ENCODE results near the gene EHBP1L1.

The EHBP1L1 gene

DNA sequence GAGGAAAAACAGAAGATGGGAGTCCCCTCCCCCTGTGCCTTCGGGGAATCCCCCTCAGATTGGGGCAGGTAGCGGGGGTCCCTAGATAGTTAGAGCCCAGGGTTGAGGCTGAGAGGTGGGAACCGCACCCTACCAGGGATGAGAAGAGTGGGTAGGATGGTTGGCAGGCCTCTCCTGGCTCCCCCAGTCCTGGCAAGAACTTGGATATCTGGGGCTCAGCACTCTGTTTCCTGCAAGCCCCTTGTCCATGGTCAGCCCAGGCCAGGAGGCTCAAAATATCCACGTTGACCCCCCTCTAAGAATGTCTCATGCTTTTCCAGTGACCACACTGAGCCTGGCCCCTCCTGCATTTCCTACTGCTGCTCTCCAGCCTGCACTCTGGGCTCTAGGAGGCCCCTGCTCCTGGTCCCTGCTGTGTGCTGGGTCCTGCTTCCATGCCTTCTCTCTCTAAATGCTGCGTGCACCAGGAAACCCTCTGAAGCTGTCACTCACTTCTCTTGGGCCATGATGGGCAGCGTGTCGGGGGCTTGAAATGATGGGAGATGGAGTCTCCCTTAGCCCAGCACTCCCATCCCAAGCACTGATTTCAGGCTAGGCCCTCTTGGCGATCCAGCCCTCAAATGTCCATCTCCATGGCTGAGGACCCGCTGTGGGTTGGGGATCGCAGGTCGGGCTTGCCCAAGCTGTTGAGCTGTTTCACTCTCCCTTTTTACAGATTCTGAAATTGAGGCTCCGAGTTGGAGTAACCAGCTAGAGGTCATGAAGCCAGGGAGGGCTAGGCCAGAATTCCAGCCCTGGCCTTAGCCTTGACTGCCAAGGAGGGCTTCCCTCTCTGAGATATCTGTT lies 36.1 kb downstream of the EHBP1L1 start:
- H3K9me3 ChIP-seq (ENCODE audit: control insufficient read depth, insufficient read depth, low read length) = no peaks in the 10 kb centered on the region
- H3K36me3 ChIP-seq (ENCODE audit: insufficient read depth, low read length) = peaks cover 3% of the 10 kb centered on the region; the same call in 1 of the 2 replicates
- H3K4me1 ChIP-seq (ENCODE audit: insufficient read depth, low read length) = peaks cover 12% of the 10 kb centered on the region; the same call in 1 of the 2 replicates
- H3K9ac ChIP-seq (ENCODE audit: low read depth, low read length) = no peak overlapping the region

DNA sequence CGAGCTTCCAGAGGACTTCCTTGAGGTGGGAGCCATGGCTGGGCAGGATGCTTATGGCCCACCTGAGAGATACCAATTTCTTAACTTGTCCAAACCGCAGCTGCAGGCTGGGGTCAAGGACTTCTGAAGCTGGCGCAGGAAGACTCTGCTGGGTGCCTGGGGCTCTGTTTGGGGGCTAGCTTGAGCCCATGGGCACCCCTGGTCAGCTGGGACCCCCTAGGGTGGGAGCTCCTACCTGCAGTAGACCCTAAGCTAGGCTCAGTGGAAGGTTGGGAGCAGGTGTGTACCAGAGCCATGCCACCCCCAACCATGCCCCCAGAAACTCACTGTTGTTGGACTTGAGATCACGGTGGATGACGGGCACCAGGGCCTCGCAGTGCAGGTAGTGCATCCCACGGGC lies 36.8 kb downstream of the EHBP1L1 start:
- Histone ChIP-seq H3K4me1 (ENCODE audit: insufficient read depth, low read length) (peaks cover 12% of the 10 kb centered on the region; the same call in 1 of the 2 replicates), H3K36me3 (ENCODE audit: insufficient read depth, low read length) (peaks cover 7% of the 10 kb centered on the region; the same call in 1 of the 2 replicates), H3K9ac (ENCODE audit: low read depth, low read length) (no peak overlapping the region), H3K9me3 (ENCODE audit: control insufficient read depth, insufficient read depth, low read length) (no peaks in the 10 kb centered on the region)

DNA sequence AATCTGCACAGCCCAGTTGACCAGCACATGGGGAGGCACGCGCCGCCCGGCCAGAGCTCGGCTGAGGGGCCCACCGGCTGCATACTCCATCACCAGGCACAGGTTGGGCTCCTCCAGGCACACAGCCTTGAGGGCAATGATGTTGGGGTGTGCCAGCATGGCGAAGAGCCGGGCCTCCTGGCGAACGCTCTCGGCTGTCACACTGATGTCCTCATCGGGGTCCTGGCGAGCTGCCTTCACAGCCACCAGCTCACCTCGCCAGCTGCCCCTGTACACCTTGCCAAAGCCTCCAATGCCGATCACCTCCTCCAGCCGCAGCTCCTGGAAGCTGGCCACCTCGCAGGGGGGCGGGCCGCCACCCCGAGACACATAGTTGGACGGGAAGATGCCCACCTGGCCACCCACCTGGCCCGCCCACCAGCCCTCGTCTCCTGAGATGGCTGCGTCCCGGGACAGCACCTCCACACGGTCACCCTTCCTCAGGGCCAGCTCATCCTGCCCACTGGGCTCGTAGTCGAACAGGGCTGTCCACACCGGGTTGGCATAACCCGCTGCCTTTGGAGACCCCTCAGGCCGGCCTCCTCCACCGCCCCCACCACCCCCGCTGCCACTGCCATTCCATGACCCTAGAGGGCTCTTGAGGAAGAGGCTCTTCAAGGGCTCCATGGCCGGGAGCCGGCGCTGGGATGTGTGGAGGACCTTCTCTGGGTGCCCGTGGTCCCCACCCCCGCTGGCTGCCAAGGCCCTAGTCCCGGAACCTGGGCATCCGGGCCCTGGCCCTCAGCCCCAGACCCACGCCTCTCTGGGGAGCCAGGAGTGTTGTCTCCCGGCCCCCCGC lies 37.5 kb downstream of the EHBP1L1 start:
- peak overlapping the region; percentile 84 for H3K9ac ChIP-seq (ENCODE audit: low read depth, low read length)
- H3K9me3 ChIP-seq (ENCODE audit: control insufficient read depth, insufficient read depth, low read length) = no peaks in the 10 kb centered on the region
- H3K36me3 ChIP-seq (ENCODE audit: insufficient read depth, low read length) = peaks cover 11% of the 10 kb centered on the region; the same call in 1 of the 2 replicates
- peaks cover 12% of the 10 kb centered on the region; the same call in 1 of the 2 replicates for H3K4me1 ChIP-seq (ENCODE audit: insufficient read depth, low read length)

DNA sequence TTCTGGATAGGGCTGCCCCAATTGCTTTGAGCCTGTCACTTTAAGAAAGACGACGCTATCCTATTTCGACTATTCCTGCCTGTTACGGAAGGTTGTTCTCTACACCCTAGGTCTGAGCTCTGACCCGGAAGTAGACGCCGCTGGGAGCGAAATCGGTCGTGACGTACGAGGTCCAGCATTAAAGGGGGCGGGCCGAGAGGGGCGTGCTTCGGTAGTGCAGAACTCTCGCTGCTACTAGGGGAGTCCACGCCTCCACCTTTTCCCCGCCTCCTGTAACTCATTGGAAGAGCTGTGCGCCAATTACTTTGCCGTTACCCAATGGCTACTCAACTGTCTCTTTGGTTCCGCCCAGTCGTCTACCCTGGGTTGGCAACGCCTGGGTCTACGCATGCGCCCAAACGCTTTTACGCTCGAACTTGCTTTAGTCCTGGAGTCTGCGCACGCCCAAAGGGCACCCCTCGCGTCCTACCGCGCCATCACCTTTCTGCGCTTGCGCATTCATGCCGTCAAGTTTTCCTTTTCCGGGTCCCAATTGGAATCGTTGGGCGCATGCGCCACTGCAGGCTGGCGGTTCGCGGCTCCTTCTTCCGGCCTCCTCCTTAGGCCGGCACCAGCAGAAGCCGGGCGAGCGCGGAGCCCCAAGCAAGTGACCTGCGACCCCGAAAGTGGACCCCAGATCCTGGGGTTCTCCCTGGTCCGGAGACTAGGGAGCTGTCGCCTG lies 39.5 kb downstream of the EHBP1L1 start, which contains the start of gene PCNX3:
PCNX3 (plus strand) TSS at position 548 of the 721 bp plus-strand sequence. CDS start 536 bp downstream, outside the sequence.
- Histone ChIP-seq H3K9ac (ENCODE audit: low read depth, low read length) (peak within 1 kb of the TSS; percentile 84), H3K9me3 (ENCODE audit: control insufficient read depth, insufficient read depth, low read length) (no peaks in the 10 kb centered on the region), H3K36me3 (ENCODE audit: insufficient read depth, low read length) (peaks cover 8% of the 10 kb centered on the region; the same call in 1 of the 2 replicates), H3K4me1 (ENCODE audit: insufficient read depth, low read length) (peaks cover 12% of the 10 kb centered on the region; the same call in 1 of the 2 replicates)

DNA sequence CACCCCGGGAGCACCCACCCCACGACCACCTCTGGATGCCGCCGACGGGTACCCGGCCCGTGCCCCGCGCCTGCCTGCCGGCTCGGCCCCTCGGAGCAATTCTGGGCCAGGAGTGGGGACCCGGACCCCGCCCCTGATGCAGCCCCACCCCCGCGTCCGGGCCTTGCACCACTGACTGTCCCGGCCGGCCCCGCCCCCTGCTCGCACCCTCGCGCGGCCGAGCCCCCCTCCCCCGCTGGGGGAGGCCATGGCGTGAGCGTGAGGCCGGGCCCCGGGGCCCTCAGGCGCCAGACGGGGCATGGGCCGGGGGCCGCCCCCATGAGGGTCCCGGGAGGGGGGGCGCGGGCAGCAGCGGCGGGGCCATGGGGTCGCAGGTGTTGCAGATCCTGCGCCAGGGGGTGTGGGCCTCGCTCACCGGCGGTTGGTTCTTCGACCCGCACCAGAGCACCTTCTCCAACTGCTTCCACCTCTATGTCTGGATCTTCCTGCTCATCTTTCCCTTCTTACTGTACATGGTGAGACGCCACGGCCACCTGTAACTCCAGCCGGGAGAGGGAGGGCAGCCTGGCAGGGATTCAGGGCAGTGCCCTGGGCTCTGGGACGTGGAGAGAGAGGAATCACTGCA lies 40.2 kb downstream of the EHBP1L1 start:
- Histone ChIP-seq H3K9me3 (ENCODE audit: control insufficient read depth, insufficient read depth, low read length) (no peaks in the 10 kb centered on the region), H3K9ac (ENCODE audit: low read depth, low read length) (peak overlapping the region; percentile 68), H3K4me1 (ENCODE audit: insufficient read depth, low read length) (peaks cover 12% of the 10 kb centered on the region; the same call in 1 of the 2 replicates), H3K36me3 (ENCODE audit: insufficient read depth, low read length) (peaks cover 8% of the 10 kb centered on the region; the same call in 1 of the 2 replicates)

DNA sequence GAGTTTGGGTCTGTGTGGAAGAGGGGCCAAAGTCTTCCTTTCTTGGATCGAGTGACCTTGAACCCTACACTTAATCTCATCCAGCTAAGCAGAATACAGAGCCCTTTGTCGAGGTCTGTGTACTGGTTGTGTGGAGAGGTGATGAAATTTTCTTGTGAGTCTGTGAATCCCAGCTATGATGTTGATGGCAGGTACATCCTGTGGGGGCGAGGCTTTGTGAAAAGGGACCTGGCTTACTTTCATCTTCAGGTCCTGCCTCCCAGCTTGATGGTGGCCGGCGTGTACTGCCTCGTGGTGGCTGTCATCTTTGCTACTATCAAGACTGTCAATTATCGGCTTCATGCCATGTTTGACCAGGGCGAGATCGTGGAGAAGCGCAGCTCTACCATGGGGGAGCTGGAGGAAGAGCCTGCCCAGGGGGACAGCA lies 40.7 kb downstream of the EHBP1L1 start:
- Histone ChIP-seq H3K36me3 (ENCODE audit: insufficient read depth, low read length) (peaks cover 10% of the 10 kb centered on the region; the same call in 1 of the 2 replicates), H3K9ac (ENCODE audit: low read depth, low read length) (peak overlapping the region; percentile 68; the same call in 1 of the 2 replicates), H3K9me3 (ENCODE audit: control insufficient read depth, insufficient read depth, low read length) (no peaks in the 10 kb centered on the region), H3K4me1 (ENCODE audit: insufficient read depth, low read length) (peaks cover 12% of the 10 kb centered on the region; the same call in 1 of the 2 replicates)

DNA sequence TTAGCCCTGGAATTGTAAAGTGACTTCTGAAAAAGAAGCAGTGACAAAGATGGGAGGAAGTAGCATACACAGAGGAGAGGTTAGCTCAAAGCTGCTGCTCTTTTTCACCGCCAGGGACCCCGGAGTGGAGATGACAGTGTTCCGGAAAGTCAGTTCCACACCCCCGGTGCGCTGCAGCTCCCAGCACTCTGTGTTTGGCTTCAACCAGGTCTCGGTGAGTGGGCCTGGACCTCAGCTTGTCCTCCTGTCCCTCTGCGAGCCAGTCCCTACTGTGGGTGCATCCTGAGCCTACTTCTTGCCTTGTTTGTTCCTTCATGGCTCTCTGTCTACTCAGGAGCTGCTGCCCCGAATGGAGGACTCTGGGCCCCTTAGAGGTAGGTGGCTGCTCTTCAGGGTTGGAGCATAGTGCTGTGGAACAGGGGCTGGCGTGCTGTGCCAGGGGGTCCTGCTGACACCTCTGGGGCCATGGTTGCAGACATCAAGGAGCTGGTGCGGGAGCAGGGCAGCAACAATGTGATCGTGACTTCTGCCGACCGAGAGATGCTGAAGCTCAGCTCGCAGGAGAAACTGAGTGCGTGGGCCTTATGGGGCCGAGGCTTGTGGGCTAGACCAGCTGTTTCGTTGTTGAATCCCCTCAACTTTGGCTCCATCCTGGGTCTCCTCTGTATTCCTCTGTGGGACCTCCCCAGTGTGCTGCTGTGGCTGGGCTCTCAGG lies 41.4 kb downstream of the EHBP1L1 start:
- Histone ChIP-seq H3K9me3 (ENCODE audit: control insufficient read depth, insufficient read depth, low read length) (no peaks in the 10 kb centered on the region), H3K9ac (ENCODE audit: low read depth, low read length) (no peak overlapping the region), H3K4me1 (ENCODE audit: insufficient read depth, low read length) (peaks cover 5% of the 10 kb centered on the region; the same call in 1 of the 2 replicates), H3K36me3 (ENCODE audit: insufficient read depth, low read length) (peaks cover 15% of the 10 kb centered on the region)

DNA sequence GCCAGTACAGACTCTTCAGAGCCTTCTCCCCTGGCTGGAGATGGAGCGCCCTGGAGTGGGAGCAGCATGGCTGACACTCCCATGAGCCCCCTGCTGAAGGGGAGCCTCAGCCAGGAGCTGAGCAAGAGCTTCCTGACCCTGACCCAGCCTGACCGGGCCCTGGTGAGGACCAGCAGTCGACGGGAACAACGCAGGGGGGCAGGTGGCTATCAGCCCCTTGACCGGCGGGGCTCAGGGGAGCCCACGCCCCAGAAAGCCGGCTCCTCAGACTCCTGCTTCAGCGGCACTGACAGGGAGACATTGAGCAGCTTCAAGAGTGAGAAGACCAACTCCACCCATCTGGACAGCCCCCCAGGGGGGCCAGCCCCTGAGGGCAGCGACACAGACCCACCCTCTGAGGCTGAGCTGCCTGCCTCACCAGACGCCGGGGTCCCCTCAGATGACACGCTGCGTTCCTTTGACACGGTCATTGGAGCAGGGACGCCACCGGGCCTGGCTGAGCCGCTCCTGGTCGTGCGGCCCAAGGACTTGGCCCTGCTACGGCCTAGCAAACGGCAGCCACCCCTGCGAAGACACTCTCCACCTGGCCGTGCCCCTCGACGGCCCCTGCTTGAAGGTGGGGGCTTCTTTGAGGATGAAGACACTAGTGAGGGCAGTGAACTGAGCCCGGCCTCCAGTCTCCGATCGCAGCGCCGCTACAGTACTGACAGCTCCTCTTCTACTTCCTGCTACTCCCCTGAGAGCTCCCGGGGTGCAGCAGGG lies 42.3 kb downstream of the EHBP1L1 start:
- peaks cover 16% of the 10 kb centered on the region for H3K36me3 ChIP-seq (ENCODE audit: insufficient read depth, low read length)

DNA sequence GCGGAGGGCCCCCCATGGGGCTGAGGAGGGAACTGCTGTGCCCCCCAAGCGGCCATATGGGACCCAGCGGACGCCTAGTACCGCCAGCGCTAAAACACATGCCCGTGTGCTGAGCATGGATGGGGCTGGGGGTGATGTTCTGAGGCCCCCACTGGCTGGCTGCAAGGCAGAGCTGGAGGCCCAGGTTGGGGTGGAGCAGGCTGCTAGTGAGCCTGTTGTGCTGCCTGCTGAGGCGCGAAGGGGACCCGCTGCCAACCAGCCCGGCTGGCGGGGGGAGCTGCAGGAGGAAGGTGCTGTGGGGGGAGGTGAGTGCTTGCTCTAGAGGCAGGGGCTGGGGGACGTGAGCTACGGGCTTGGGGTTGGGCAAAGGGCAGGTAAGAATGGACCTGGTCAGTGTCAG lies 42.9 kb downstream of the EHBP1L1 start:
- H3K9me3 ChIP-seq (ENCODE audit: control insufficient read depth, insufficient read depth, low read length) = no peaks in the 10 kb centered on the region
- H3K9ac ChIP-seq (ENCODE audit: low read depth, low read length) = no peak overlapping the region
- no peaks in the 10 kb centered on the region for H3K4me1 ChIP-seq (ENCODE audit: insufficient read depth, low read length)
- H3K36me3 ChIP-seq (ENCODE audit: insufficient read depth, low read length) = peaks cover 16% of the 10 kb centered on the region

More for the DNA sequence above, 42.3 kb downstream of the EHBP1L1 start:
- no peaks in the 10 kb centered on the region for H3K9me3 ChIP-seq (ENCODE audit: control insufficient read depth, insufficient read depth, low read length)
- no peak overlapping the region for H3K9ac ChIP-seq (ENCODE audit: low read depth, low read length)
- H3K4me1 ChIP-seq (ENCODE audit: insufficient read depth, low read length) = no peaks in the 10 kb centered on the region

DNA sequence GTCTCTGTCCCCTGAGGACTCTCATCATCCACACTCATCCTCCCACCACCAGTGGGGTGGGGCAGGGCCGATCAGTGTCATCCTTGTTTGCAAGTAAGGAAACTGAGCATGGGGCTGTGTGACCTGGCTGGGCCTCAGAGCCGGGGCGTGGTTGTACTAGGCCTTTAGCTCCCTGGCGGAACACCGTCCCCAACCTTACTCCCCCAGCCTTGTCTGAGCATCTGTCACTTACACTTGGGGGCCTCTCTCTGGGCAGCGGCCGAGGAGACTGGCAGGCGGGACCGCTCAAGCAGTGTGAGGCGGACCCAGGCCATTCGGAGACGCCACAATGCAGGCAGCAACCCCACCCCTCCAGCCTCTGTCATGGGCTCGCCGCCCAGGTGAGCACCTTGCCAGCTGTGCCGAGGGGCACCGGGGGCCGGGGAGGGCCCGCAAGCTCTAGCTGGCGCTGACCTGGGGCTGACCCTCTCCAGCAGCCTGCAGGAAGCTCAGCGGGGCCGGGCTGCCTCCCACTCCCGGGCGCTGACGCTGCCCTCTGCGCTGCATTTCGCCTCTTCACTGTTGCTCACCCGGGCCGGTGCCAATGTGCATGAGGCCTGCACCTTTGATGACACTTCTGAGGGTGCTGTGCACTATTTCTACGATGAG lies 43.6 kb downstream of the EHBP1L1 start:
- Histone ChIP-seq H3K9ac (ENCODE audit: low read depth, low read length) (no peak overlapping the region), H3K4me1 (ENCODE audit: insufficient read depth, low read length) (no peaks in the 10 kb centered on the region), H3K36me3 (ENCODE audit: insufficient read depth, low read length) (peaks cover 16% of the 10 kb centered on the region), H3K9me3 (ENCODE audit: control insufficient read depth, insufficient read depth, low read length) (no peaks in the 10 kb centered on the region)

DNA sequence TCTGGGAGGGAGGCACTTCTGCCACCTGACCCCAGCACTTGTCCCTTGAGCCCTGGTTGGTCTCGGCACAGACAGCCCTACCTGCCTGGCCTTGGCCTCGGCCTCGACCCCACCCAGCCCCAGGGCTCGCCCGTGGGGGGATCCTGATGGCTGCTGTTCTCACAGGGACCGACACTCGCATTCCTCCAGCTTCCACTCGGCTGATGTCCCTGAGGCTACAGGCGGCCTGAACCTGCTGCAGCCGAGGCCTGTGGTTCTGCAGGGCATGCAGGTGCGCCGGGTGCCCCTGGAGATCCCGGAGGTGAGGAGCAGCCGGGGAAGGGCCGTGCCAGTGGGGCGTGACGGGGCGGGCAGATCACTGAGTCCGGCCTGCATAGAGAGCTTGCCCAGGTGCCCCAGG lies 44.8 kb downstream of the EHBP1L1 start:
- Histone ChIP-seq H3K9ac (ENCODE audit: low read depth, low read length) (no peak overlapping the region), H3K4me1 (ENCODE audit: insufficient read depth, low read length) (no peaks in the 10 kb centered on the region), H3K9me3 (ENCODE audit: control insufficient read depth, insufficient read depth, low read length) (no peaks in the 10 kb centered on the region), H3K36me3 (ENCODE audit: insufficient read depth, low read length) (peaks cover 16% of the 10 kb centered on the region)

DNA sequence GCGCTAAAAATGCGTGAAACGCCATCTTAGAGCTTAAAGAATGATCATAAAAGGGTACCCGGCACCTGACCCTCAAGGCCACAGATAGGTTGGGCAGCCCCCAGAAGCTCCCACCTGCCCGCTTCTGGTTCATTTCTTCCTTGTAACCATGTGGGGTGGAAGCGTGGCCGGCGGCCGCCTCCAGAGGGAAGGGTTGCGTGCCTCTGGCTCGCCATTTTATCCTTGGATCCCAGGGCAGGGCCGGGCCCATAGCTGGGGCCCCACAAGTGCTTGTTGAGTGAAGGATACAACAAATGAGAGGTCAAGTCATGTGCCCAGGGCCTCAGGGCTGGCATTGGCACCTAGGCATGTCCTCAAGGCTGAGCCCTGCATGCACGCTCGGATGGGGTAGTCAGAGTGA lies 45.6 kb downstream of the EHBP1L1 start:
- no peaks in the 10 kb centered on the region for H3K4me1 ChIP-seq (ENCODE audit: insufficient read depth, low read length)
- H3K9ac ChIP-seq (ENCODE audit: low read depth, low read length) = no peak overlapping the region
- H3K9me3 ChIP-seq (ENCODE audit: control insufficient read depth, insufficient read depth, low read length) = no peaks in the 10 kb centered on the region
- peaks cover 17% of the 10 kb centered on the region for H3K36me3 ChIP-seq (ENCODE audit: insufficient read depth, low read length)
